GM12878 (cell line): ENCODE measurements around the gene EEPD1. TPM values are rescaled to one million over a fixed set of nuclear protein-coding genes. Genes with fewer than 3 reads are reported as not detected.

Experiments used
- ATAC-seq: fragments of 200-7000 bp; cut with Tn5 transposase; 3 replicates; pipeline ENCODE4 v1.9.1; 2020; ENCODE audit warnings: mild to moderate bottlenecking, moderate library complexity
- BruUV-seq: library from RNA; stranded (reverse); fragments of 400-500 nt; replicated peaks from 2 replicates; lab custom pipeline; 2021; lab: Mats Ljungman, UMichigan
- CTCF ChIA-PET: fragments of 300-600 bp; sonication (Branson Sonifier 250); formaldehyde crosslinking; extraction: SDS; loops from one replicate; lab custom pipeline; 2021; ENCODE audit warnings: inconsistent platforms; lab: Yijun Ruan, JAX
- POLR2A ChIA-PET: fragments of 350-600 bp; formaldehyde crosslinking; extraction: SDS; loops from one replicate; lab custom pipeline; 2021; ENCODE audit warnings: inconsistent platforms; lab: Charles Lee
- RAD21 ChIA-PET: fragments of 300-600 bp; sonication (Branson Sonifier 250); formaldehyde crosslinking; loops from one replicate; lab custom pipeline; 2023; ENCODE audit warnings: antibody characterized with exemption; ENCODE audit not compliant: unreplicated experiment; lab: Charles Lee
- SMC1A ChIA-PET: fragments of 300-600 bp; sonication (Branson Sonifier 250); formaldehyde crosslinking; loops from one replicate; lab custom pipeline; 2023; ENCODE audit not compliant: unreplicated experiment, uncharacterized antibody; lab: Charles Lee
- DNase-seq: peaks from one replicate; pipeline ENCODE4 v3.0.0-alpha.2; 2011; ENCODE audit warnings: low read depth, low spot score
- FAIRE-seq: peaks from 3 replicates; lab custom pipeline; 2011; peaks lifted over from hg19 to GRCh38; lab: Jason Lieb, UNC
- H2AFZ ChIP-seq: 2 replicates; pipeline ENCODE4 v1.6.0; 2011; ENCODE audit warnings: low read depth, low read length, control low read depth; ENCODE audit not compliant: control insufficient read depth
- H3K27ac ChIP-seq: 2 replicates; pipeline ENCODE4 v1.5.1; 2011; ENCODE audit warnings: control low read depth; ENCODE audit not compliant: control insufficient read depth, insufficient read depth
- H3K27me3 ChIP-seq, 2 experiments: replicated peaks in 1 of 2; 2 replicates each; pipeline versions ENCODE4 v1.6.0 to v1.6.1; 2011; ENCODE audit warnings: low read length in 1 of 2; ENCODE audit not compliant: control insufficient read depth in 2 of 2, insufficient read depth in 2 of 2
- H3K36me3 ChIP-seq, 2 experiments: 2 replicates each; pipeline ENCODE4 v1.5.1; 2011; ENCODE audit warnings: low read length in 1 of 2; ENCODE audit not compliant: control insufficient read depth in 2 of 2, insufficient read depth in 2 of 2
- H3K4me1 ChIP-seq: 2 replicates; pipeline ENCODE4 v1.6.1; 2011; ENCODE audit warnings: mild to moderate bottlenecking, low read length, moderate library complexity, mixed read lengths; ENCODE audit not compliant: control insufficient read depth, insufficient read depth
- H3K4me2 ChIP-seq: 2 replicates; pipeline ENCODE4 v1.6.0; 2011; ENCODE audit warnings: control low read depth; ENCODE audit not compliant: control insufficient read depth, insufficient read depth
- H3K4me3 ChIP-seq: fragments of 200-600 bp; sonication (generic); 2 replicates; pipeline ENCODE4 v1.5.1; 2016
- H3K79me2 ChIP-seq: 2 replicates; pipeline ENCODE4 v1.6.0; 2011; ENCODE audit warnings: low read length; ENCODE audit not compliant: control insufficient read depth, insufficient read depth
- H3K9ac ChIP-seq: 2 replicates; pipeline ENCODE4 v1.8.0; 2011; ENCODE audit warnings: low read length, control low read depth, mixed read lengths; ENCODE audit not compliant: control insufficient read depth, insufficient read depth
- H3K9me3 ChIP-seq: replicated peaks from 3 replicates; pipeline ENCODE4 v1.5.1; 2011; ENCODE audit warnings: mild to moderate bottlenecking, low read length; ENCODE audit not compliant: control insufficient read depth, insufficient read depth
- H4K20me1 ChIP-seq: 2 replicates; pipeline ENCODE4 v1.6.0; 2011; ENCODE audit not compliant: control insufficient read depth, insufficient read depth
- ETV6 ChIP-seq, 2 experiments: fragments of 450-650 bp in 1 of 2; IDR thresholded peaks in 1 of 2; conservative IDR thresholded peaks in 1 of 2; 2 replicates each; pipeline ENCODE4 v1.6.1; 2014; ENCODE audit warnings: antibody characterized with exemption in 1 of 2, borderline replicate concordance in 1 of 2, low read depth in 1 of 2, mild to moderate bottlenecking in 1 of 2, moderate library complexity in 1 of 2
- JUND ChIP-seq: IDR thresholded peaks from 2 replicates; pipeline ENCODE4 v1.6.1; 2012; ENCODE audit warnings: low read depth, mild to moderate bottlenecking, low read length, improper control_type of control experiment, moderate library complexity
- MTA2 ChIP-seq: fragments of 450-650 bp; IDR thresholded peaks from 2 replicates; pipeline ENCODE4 v1.6.1; 2016; ENCODE audit warnings: low read depth, mild to moderate bottlenecking, moderate library complexity
- MYC ChIP-seq: IDR thresholded peaks from 2 replicates; pipeline ENCODE4 v1.6.1; 2011; ENCODE audit warnings: mild to moderate bottlenecking, low read length, moderate library complexity, inconsistent platforms; ENCODE audit not compliant: insufficient read depth, insufficient replicate concordance, insufficient read length, severe bottlenecking
- NFYA ChIP-seq: IDR thresholded peaks from 2 replicates; pipeline ENCODE4 v1.6.1; 2011; ENCODE audit warnings: low read depth, mild to moderate bottlenecking, low read length, improper control_type of control experiment, borderline replicate concordance
- NR2C1 ChIP-seq: fragments of 450-650 bp; IDR thresholded peaks from 2 replicates; pipeline ENCODE4 v1.6.1; 2017; ENCODE audit warnings: antibody characterized with exemption, mild to moderate bottlenecking, moderate library complexity
- POLR2A ChIP-seq: IDR thresholded peaks from 2 replicates; pipeline ENCODE4 v1.6.1; 2011; ENCODE audit warnings: low read depth, mild to moderate bottlenecking, low read length
- STAT3 ChIP-seq: IDR thresholded peaks from 2 replicates; pipeline ENCODE4 v1.6.1; 2011; ENCODE audit warnings: low read depth, low read length, improper control_type of control experiment
- SUPT20H ChIP-seq: IDR thresholded peaks from 2 replicates; pipeline ENCODE4 v1.6.1; 2011; ENCODE audit warnings: low read depth, mild to moderate bottlenecking, low read length, moderate library complexity, borderline replicate concordance; ENCODE audit not compliant: control insufficient read depth
- YBX1 ChIP-seq: fragments of 450-650 bp; IDR thresholded peaks from 2 replicates; pipeline ENCODE4 v1.6.1; 2016; ENCODE audit warnings: antibody characterized with exemption
- WGBS: methylation state at CpG from one replicate; pipeline ENCODE4 v1.1.6; 2016; ENCODE audit warnings: low lambda C conversion rate; ENCODE audit not compliant: insufficient replicate concordance, insufficient coverage; ENCODE audit errors: missing lambda C conversion rate; 5-methylcytosine and 5-hydroxymethylcytosine counted together
- in situ Hi-C: fragments of 300-500 bp; cut with MboI; formaldehyde crosslinking; loops from 9 replicates; pipeline ENCODE4 v1.14.3; 2018; ENCODE audit warnings: mixed read lengths
- intact Hi-C: fragments of 100-400 bp; cut with micrococcal nuclease; formaldehyde crosslinking; loops from one replicate; pipeline ENCODE4 v1.14.2; 2022; ENCODE audit not compliant: unreplicated experiment
- polyA plus RNA-seq, 11 experiments: library from polyadenylated mRNA; depleted of rRNA in 4 of 11; unstranded in 6 of 11; stranded (reverse) in 5 of 11; fragments of >200 nt; fragmentation: Nextera tagmentation in 4 of 11; fragmentation: Illumina TruSeq in 1 of 11; extraction: Ambion mirVana in 4 of 11; extraction: Trizol in 1 of 11; gene quantifications; 1 replicate in 1 of 11; 2 replicates in 10 of 11; pipeline versions ENCODE4 v1.2.1 to v1.2.3, GENCODE V29; 2011 to 2016; ENCODE audit warnings: inconsistent platforms in 2 of 11, missing spikeins in 2 of 11, low read depth in 1 of 11
- total RNA-seq, 4 experiments: library from RNA; depleted of rRNA in 3 of 4; stranded (reverse); fragments of >200 nt in 3 of 4; fragmentation: Illumina TruSeq in 1 of 4; extraction: Trizol in 1 of 4; gene quantifications; 2 replicates each; pipeline versions ENCODE4 v1.2.1 to v1.2.3, GENCODE V29; 2013 to 2021
- TF ChIP-seq, protein P1 (sequence below): fragments of 450-650 bp; IDR thresholded peaks from 2 replicates; pipeline ENCODE4 v1.6.1; 2017; ENCODE audit warnings: mild to moderate bottlenecking, moderate library complexity
- TF ChIP-seq, protein P2 (sequence below): IDR thresholded peaks from 2 replicates; pipeline ENCODE4 v1.6.1; 2011; ENCODE audit warnings: mild to moderate bottlenecking, low read depth, low read length, moderate library complexity; ENCODE audit not compliant: insufficient replicate concordance
- TF ChIP-seq, protein P3 (sequence below), 3 experiments: IDR thresholded peaks in 2 of 3; conservative IDR thresholded peaks in 1 of 3; 2 replicates each; pipeline ENCODE4 v1.5.1; 2011; ENCODE audit warnings: low read depth in 3 of 3, low read length in 3 of 3, mild to moderate bottlenecking in 3 of 3, control low read depth in 2 of 3, moderate library complexity in 2 of 3, inconsistent platforms in 1 of 3, mixed read lengths in 1 of 3; ENCODE audit not compliant: control insufficient read depth in 2 of 3, insufficient read depth in 1 of 3; ENCODE audit errors: extremely low read depth in 1 of 3
- TF ChIP-seq, protein P4 (sequence below): fragments of 450-650 bp; IDR thresholded peaks from 2 replicates; pipeline ENCODE4 v1.6.1; 2016; ENCODE audit warnings: mild to moderate bottlenecking

Gene EEPD1
- total and polyA plus RNA-seq, 10 of the 15 experiments (the other 5 are each of a cell fraction or from before 2014, with no cell fraction given): 0.24 to 2.8 (median 0.86) TPM; not detected in 1

DNA sequence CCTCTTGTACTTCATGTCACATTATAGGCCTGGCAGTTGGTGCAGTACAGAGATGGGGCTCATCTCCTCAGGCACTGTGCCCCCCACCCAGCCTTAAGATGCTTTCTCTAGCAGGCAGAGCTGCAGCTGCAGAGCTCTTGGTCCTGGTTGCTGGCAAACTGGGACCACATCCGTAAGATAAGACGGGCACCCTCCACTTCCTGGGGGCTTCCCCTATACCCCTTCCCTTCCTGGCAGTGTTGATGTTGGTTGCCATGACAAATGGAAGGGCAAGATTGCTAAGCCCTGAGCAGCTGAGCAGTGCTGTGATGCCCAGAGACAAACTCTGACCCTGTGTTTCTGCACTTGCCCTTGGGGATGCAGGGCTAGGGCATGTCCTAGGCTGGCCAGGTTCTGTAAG lies 133.2 kb downstream of the EEPD1 start:
- Histone ChIP-seq H3K27ac (no peak overlapping the region), H3K4me2 (no peak overlapping the region), H3K27me3 (no peaks in the 10 kb centered on the region), H3K36me3 (no peaks in the 10 kb centered on the region), H3K9ac (no peak overlapping the region), H3K9me3 (no peaks in the 10 kb centered on the region; the same call in 2 of the 3 replicates), H3K4me3 (no peak overlapping the region), H3K79me2 (no peaks in the 10 kb centered on the region), H3K4me1 (peaks cover 27% of the 10 kb centered on the region), H4K20me1 (no peaks in the 10 kb centered on the region), H2AFZ (no peak overlapping the region)
- in situ Hi-C loops (no loop called here), intact Hi-C loops (loop anchor here (10.0 kb wide), 1 partner anchor 561 kb away; no protein-coding TSS in a partner anchor)
- ChIA-PET CTCF (interaction anchor here (0.9 to 6.4 kb wide), 9 partner anchors 24 to 301 kb away, joined by 3 to 86 read pairs (median 3); no protein-coding TSS in a partner anchor), RAD21 (interaction anchor here (1.2 to 5.3 kb wide), 7 partner anchors 22 to 302 kb away, joined by 3 to 30 read pairs (median 10); no protein-coding TSS in a partner anchor), POLR2A (no interaction called here), SMC1A (interaction anchor here (1.1 to 9.1 kb wide), 8 partner anchors 22 to 240 kb away, joined by 3 to 68 read pairs (median 9); no protein-coding TSS in a partner anchor)
- TF ChIP-seq JUND (no peak), MTA2 (no peak), YBX1 (no peak), SUPT20H (no peak), NR2C1 (no peak), STAT3 (no peak), POLR2A (no peak), NFYA (no peak), ETV6 (conservative IDR thresholded peaks at IDR 0.05 in 1 of 2, IDR thresholded peaks at IDR 0.05 in 1 of 2; ENCODE audit: borderline replicate concordance in 1 of 2, low read depth in 1 of 2) (no peak), MYC (no peak)
- TF ChIP-seq, protein P1, sequence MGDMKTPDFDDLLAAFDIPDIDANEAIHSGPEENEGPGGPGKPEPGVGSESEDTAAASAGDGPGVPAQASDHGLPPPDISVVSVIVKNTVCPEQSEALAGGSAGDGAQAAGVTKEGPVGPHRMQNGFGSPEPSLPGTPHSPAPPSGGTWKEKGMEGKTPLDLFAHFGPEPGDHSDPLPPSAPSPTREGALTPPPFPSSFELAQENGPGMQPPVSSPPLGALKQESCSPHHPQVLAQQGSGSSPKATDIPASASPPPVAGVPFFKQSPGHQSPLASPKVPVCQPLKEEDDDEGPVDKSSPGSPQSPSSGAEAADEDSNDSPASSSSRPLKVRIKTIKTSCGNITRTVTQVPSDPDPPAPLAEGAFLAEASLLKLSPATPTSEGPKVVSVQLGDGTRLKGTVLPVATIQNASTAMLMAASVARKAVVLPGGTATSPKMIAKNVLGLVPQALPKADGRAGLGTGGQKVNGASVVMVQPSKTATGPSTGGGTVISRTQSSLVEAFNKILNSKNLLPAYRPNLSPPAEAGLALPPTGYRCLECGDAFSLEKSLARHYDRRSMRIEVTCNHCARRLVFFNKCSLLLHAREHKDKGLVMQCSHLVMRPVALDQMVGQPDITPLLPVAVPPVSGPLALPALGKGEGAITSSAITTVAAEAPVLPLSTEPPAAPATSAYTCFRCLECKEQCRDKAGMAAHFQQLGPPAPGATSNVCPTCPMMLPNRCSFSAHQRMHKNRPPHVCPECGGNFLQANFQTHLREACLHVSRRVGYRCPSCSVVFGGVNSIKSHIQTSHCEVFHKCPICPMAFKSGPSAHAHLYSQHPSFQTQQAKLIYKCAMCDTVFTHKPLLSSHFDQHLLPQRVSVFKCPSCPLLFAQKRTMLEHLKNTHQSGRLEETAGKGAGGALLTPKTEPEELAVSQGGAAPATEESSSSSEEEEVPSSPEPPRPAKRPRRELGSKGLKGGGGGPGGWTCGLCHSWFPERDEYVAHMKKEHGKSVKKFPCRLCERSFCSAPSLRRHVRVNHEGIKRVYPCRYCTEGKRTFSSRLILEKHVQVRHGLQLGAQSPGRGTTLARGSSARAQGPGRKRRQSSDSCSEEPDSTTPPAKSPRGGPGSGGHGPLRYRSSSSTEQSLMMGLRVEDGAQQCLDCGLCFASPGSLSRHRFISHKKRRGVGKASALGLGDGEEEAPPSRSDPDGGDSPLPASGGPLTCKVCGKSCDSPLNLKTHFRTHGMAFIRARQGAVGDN: no peak
- TF ChIP-seq, protein P2, sequence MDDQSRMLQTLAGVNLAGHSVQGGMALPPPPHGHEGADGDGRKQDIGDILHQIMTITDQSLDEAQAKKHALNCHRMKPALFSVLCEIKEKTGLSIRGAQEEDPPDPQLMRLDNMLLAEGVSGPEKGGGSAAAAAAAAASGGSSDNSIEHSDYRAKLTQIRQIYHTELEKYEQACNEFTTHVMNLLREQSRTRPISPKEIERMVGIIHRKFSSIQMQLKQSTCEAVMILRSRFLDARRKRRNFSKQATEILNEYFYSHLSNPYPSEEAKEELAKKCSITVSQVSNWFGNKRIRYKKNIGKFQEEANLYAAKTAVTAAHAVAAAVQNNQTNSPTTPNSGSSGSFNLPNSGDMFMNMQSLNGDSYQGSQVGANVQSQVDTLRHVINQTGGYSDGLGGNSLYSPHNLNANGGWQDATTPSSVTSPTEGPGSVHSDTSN: no peak
- TF ChIP-seq, protein P3, sequence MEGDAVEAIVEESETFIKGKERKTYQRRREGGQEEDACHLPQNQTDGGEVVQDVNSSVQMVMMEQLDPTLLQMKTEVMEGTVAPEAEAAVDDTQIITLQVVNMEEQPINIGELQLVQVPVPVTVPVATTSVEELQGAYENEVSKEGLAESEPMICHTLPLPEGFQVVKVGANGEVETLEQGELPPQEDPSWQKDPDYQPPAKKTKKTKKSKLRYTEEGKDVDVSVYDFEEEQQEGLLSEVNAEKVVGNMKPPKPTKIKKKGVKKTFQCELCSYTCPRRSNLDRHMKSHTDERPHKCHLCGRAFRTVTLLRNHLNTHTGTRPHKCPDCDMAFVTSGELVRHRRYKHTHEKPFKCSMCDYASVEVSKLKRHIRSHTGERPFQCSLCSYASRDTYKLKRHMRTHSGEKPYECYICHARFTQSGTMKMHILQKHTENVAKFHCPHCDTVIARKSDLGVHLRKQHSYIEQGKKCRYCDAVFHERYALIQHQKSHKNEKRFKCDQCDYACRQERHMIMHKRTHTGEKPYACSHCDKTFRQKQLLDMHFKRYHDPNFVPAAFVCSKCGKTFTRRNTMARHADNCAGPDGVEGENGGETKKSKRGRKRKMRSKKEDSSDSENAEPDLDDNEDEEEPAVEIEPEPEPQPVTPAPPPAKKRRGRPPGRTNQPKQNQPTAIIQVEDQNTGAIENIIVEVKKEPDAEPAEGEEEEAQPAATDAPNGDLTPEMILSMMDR (IDR thresholded peaks at IDR 0.05 in 2 of 3, conservative IDR thresholded peaks at IDR 0.05 in 1 of 3; ENCODE audit: control insufficient read depth in 2 of 3, extremely low read depth in 1 of 3, insufficient read depth in 1 of 3, low read depth in 3 of 3, low read length in 3 of 3): no peak
- TF ChIP-seq, protein P4, sequence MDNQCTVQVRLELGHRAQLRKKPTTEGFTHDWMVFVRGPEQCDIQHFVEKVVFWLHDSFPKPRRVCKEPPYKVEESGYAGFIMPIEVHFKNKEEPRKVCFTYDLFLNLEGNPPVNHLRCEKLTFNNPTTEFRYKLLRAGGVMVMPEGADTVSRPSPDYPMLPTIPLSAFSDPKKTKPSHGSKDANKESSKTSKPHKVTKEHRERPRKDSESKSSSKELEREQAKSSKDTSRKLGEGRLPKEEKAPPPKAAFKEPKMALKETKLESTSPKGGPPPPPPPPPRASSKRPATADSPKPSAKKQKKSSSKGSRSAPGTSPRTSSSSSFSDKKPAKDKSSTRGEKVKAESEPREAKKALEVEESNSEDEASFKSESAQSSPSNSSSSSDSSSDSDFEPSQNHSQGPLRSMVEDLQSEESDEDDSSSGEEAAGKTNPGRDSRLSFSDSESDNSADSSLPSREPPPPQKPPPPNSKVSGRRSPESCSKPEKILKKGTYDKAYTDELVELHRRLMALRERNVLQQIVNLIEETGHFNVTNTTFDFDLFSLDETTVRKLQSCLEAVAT: no peak
- 68% methylated on average over 2 of the region's 2 CpGs for WGBS
- ATAC-seq (peak; percentile 4; the same call in 2 of the 3 replicates), DNase-seq (no peak), FAIRE-seq (no peak)
- BruUV-seq: no TSS peak
